ENCODE data around the gene GPS1. TPM values are rescaled to one million over a fixed set of nuclear protein-coding genes. Genes with fewer than 3 reads are reported as not detected.
A peak's percentile ranks its signal among the peaks of the same experiment; 100 is the strongest.

The GPS1 gene
- total and polyA plus RNA-seq, 9 of the 15 experiments (the other 6 are each of a cell fraction or from before 2014, with no cell fraction given): 3.1 to 167 (median 69.9) TPM

- TF ChIP-seq POLR2AphosphoS5 (IDR thresholded peaks at IDR 0.05; ENCODE audit: control insufficient read depth, insufficient read depth, low read depth, low read length) (peak; percentile 63), XRCC4 (IDR thresholded peaks at IDR 0.05; ENCODE audit: extremely low read depth, insufficient read depth, insufficient read length) (no peak), E2F3 (CRISPR knock-in tag; IDR thresholded peaks at IDR 0.05) (no peak), ZNF282 (CRISPR knock-in tag; IDR thresholded peaks at IDR 0.05) (no peak), RBFOX2 (IDR thresholded peaks at IDR 0.05; ENCODE audit: low read depth, low read length) (peak; percentile 75), ARID3B (CRISPR knock-in tag; IDR thresholded peaks at IDR 0.05; ENCODE audit: borderline replicate concordance) (no peak), BRD4 (IDR thresholded peaks at IDR 0.05) (no peak), MXD1 (CRISPR knock-in tag; IDR thresholded peaks at IDR 0.05; ENCODE audit: borderline replicate concordance, poor library complexity, severe bottlenecking) (no peak), CBFB (CRISPR knock-in tag; IDR thresholded peaks at IDR 0.05) (no peak), MYC (IDR thresholded peaks at IDR 0.05; ENCODE audit: low read depth, low read length) (no peak), MYC (CRISPR knock-in tag; IDR thresholded peaks at IDR 0.05; ENCODE audit: borderline replicate concordance, low read depth) (no peak), ZNF23 (CRISPR knock-in tag; IDR thresholded peaks at IDR 0.05) (no peak), SMARCA5 (IDR thresholded peaks at IDR 0.05) (no peak), KLF6 (CRISPR knock-in tag; IDR thresholded peaks at IDR 0.05; ENCODE audit: borderline replicate concordance) (no peak), ZNF280A (IDR thresholded peaks at IDR 0.05; ENCODE audit: low read depth, partially characterized antibody) (no peak), ATF4 (CRISPR knock-in tag; IDR thresholded peaks at IDR 0.05) (no peak), ARID1B (IDR thresholded peaks at IDR 0.05) (no peak), CEBPZ (IDR thresholded peaks at IDR 0.05; ENCODE audit: borderline replicate concordance, low read depth, low read length) (no peak), RNF2 (IDR thresholded peaks at IDR 0.05) (no peak), ZNF445 (CRISPR knock-in tag; IDR thresholded peaks at IDR 0.05; ENCODE audit: low read depth) (no peak), SUPT5H (IDR thresholded peaks at IDR 0.05) (peak; percentile 4)
Observed at GRCh38 chr17:82091264-82092066, 39.8 kb downstream of the GPS1 start (continued).

Measured in K562 (cell line).